IMR-90 (cell line): ENCODE measurements around the gene PDE11A. TPM values are rescaled to one million over a fixed set of nuclear protein-coding genes. Genes with fewer than 3 reads are reported as not detected.

Experiments used
- ATAC-seq: fragments of 200-7000 bp; cut with Tn5 transposase; 2 replicates; pipeline ENCODE4 v1.9.1; 2020; ENCODE audit warnings: low read depth, mild to moderate bottlenecking, moderate library complexity
- BruUV-seq: library from RNA; stranded (reverse); fragments of 400-500 nt; replicated peaks from 2 replicates; lab custom pipeline; 2021; lab: Mats Ljungman, UMichigan
- CTCF ChIA-PET: fragments of 300-600 bp; formaldehyde crosslinking; extraction: SDS; loops from one replicate; lab custom pipeline; 2021; ENCODE audit warnings: antibody characterized with exemption; lab: Yijun Ruan, JAX
- POLR2A ChIA-PET: fragments of 300-600 bp; sonication (Branson Sonifier 250); formaldehyde crosslinking; loops from one replicate; lab custom pipeline; 2022; ENCODE audit warnings: antibody characterized with exemption; ENCODE audit not compliant: unreplicated experiment; lab: Charles Lee
- DNase-seq: peaks from one replicate; pipeline ENCODE4 v3.0.0; 2013
- H2AFZ ChIP-seq: replicated peaks from 2 replicates; pipeline ENCODE3; 2013; ENCODE audit warnings: low read length, mild to moderate bottlenecking; ENCODE audit not compliant: poor library complexity
- H2AK5ac ChIP-seq: 2 replicates; pipeline ENCODE4 v1.6.1; 2013; ENCODE audit warnings: low read depth, low read length, inconsistent platforms
- H2AK9ac ChIP-seq: replicated peaks from 2 replicates; pipeline ENCODE3; 2013; ENCODE audit warnings: mild to moderate bottlenecking, low read depth, low read length, moderate library complexity; ENCODE audit not compliant: poor library complexity
- H2BK120ac ChIP-seq: 2 replicates; pipeline ENCODE4 v1.6.1; 2013; ENCODE audit warnings: low read depth, low read length, inconsistent platforms
- H2BK15ac ChIP-seq: 3 replicates; pipeline ENCODE4 v1.6.1; 2013; ENCODE audit warnings: low read depth, low read length, inconsistent platforms
- H2BK20ac ChIP-seq: 2 replicates; pipeline ENCODE4 v1.6.1; 2013; ENCODE audit warnings: low read depth, mild to moderate bottlenecking, inconsistent platforms, low read length, moderate library complexity
- H2BK5ac ChIP-seq: 2 replicates; pipeline ENCODE4 v1.6.1; 2013; ENCODE audit warnings: mild to moderate bottlenecking, low read depth, low read length, inconsistent platforms; ENCODE audit not compliant: poor library complexity, severe bottlenecking
- H3K14ac ChIP-seq: replicated peaks from 2 replicates; pipeline ENCODE4 v1.6.1; 2013; ENCODE audit warnings: low read depth, low read length, inconsistent platforms
- H3K18ac ChIP-seq: 2 replicates; pipeline ENCODE4 v1.6.1; 2013; ENCODE audit warnings: low read depth, low read length, control low read depth
- H3K23ac ChIP-seq: 2 replicates; pipeline ENCODE4 v1.6.1; 2013; ENCODE audit warnings: low read depth, low read length, inconsistent platforms
- H3K27ac ChIP-seq: 2 replicates; pipeline ENCODE4 v1.5.1; 2013; ENCODE audit warnings: mild to moderate bottlenecking, control low read depth, low read length; ENCODE audit not compliant: insufficient read depth
- H3K27me3 ChIP-seq: 2 replicates; pipeline ENCODE4 v1.6.1; 2013; ENCODE audit warnings: low read length; ENCODE audit not compliant: control insufficient read depth, insufficient read depth
- H3K36me3 ChIP-seq: 2 replicates; pipeline ENCODE4 v1.6.1; 2013; ENCODE audit warnings: low read length, mixed read lengths; ENCODE audit not compliant: control insufficient read depth, insufficient read depth
- H3K4ac ChIP-seq: 2 replicates; pipeline ENCODE4 v1.6.1; 2013; ENCODE audit warnings: low read depth, low read length, inconsistent platforms
- H3K4me1 ChIP-seq: 2 replicates; pipeline ENCODE4 v1.6.1; 2013; ENCODE audit warnings: low read length, mixed read lengths; ENCODE audit not compliant: control insufficient read depth, insufficient read depth
- H3K4me2 ChIP-seq: 2 replicates; pipeline ENCODE4 v1.6.1; 2013; ENCODE audit warnings: low read depth, mild to moderate bottlenecking, control low read depth, low read length, moderate library complexity
- H3K4me3 ChIP-seq: 2 replicates; pipeline ENCODE4 v1.5.1; 2013; ENCODE audit warnings: low read depth, mild to moderate bottlenecking, control low read depth, low read length, moderate library complexity; ENCODE audit not compliant: insufficient read depth
- H3K56ac ChIP-seq: 2 replicates; pipeline ENCODE4 v1.6.1; 2013; ENCODE audit warnings: low read length, inconsistent platforms; ENCODE audit not compliant: insufficient read depth; ENCODE audit errors: extremely low read depth
- H3K79me1 ChIP-seq, 2 experiments: 2 replicates each; pipeline ENCODE4 v1.6.1; 2013; ENCODE audit warnings: low read length in 2 of 2, inconsistent platforms in 1 of 2, low read depth in 1 of 2
- H3K9ac ChIP-seq: 2 replicates; pipeline ENCODE4 v1.6.1; 2013; ENCODE audit warnings: low read depth, low read length, control low read depth
- H3K9me1 ChIP-seq: 2 replicates; pipeline ENCODE4 v1.6.1; 2013; ENCODE audit warnings: low read length, inconsistent platforms; ENCODE audit not compliant: insufficient read depth
- H3K9me3 ChIP-seq: 2 replicates; pipeline ENCODE4 v1.6.1; 2013; ENCODE audit warnings: low read length; ENCODE audit not compliant: control insufficient read depth, insufficient read depth
- H4K20me1 ChIP-seq: 2 replicates; pipeline ENCODE4 v1.6.1; 2013; ENCODE audit warnings: low read length, inconsistent platforms; ENCODE audit not compliant: insufficient read depth
- H4K5ac ChIP-seq: 2 replicates; pipeline ENCODE4 v1.6.1; 2013; ENCODE audit warnings: mild to moderate bottlenecking, low read depth, low read length, control low read depth
- H4K8ac ChIP-seq, 2 experiments: 2 replicates each; pipeline ENCODE4 v1.6.1; 2013; ENCODE audit warnings: low read depth in 2 of 2, low read length in 2 of 2, control low read depth in 1 of 2, inconsistent platforms in 1 of 2
- H4K91ac ChIP-seq: 2 replicates; pipeline ENCODE4 v1.6.1; 2013; ENCODE audit warnings: low read depth, low read length, inconsistent platforms; ENCODE audit not compliant: insufficient read depth
- BHLHE40 ChIP-seq: fragments of 150-350 bp; IDR thresholded peaks from 2 replicates; pipeline ENCODE4 v1.6.1; 2016; ENCODE audit warnings: mild to moderate bottlenecking, low read depth, low read length
- CEBPB ChIP-seq: IDR thresholded peaks from 2 replicates; pipeline ENCODE4 v1.6.1; 2012; ENCODE audit warnings: low read depth, low read length, improper control_type of control experiment
- CHD1 ChIP-seq: IDR thresholded peaks from 2 replicates; pipeline ENCODE4 v1.6.1; 2012; ENCODE audit warnings: low read depth, low read length, improper control_type of control experiment
- FOS ChIP-seq: fragments of 150-350 bp; IDR thresholded peaks from 2 replicates; pipeline ENCODE4 v1.6.1; 2016; ENCODE audit warnings: low read depth, low read length
- MAFK ChIP-seq: IDR thresholded peaks from 2 replicates; pipeline ENCODE4 v1.6.1; 2012; ENCODE audit warnings: low read depth, low read length, improper control_type of control experiment
- MAZ ChIP-seq: IDR thresholded peaks from 2 replicates; pipeline ENCODE4 v1.6.1; 2012; ENCODE audit warnings: low read depth, mild to moderate bottlenecking, low read length, improper control_type of control experiment, moderate library complexity, borderline replicate concordance
- MXI1 ChIP-seq: IDR thresholded peaks from 2 replicates; pipeline ENCODE4 v1.6.1; 2012; ENCODE audit warnings: low read depth, mild to moderate bottlenecking, low read length, moderate library complexity, borderline replicate concordance
- NFE2L2 ChIP-seq: fragments of 150-350 bp; IDR thresholded peaks from 2 replicates; pipeline ENCODE4 v1.6.1; 2016; ENCODE audit warnings: low read depth, mild to moderate bottlenecking, low read length
- POLR2A ChIP-seq: IDR thresholded peaks from 2 replicates; pipeline ENCODE4 v1.6.1; 2012; ENCODE audit warnings: mild to moderate bottlenecking, low read depth, low read length
- RAD21 ChIP-seq: IDR thresholded peaks from 2 replicates; pipeline ENCODE4 v1.6.1; 2012; ENCODE audit warnings: low read length, improper control_type of control experiment
- RCOR1 ChIP-seq: IDR thresholded peaks from 2 replicates; pipeline ENCODE4 v1.6.1; 2012; ENCODE audit warnings: mild to moderate bottlenecking, low read length, improper control_type of control experiment; ENCODE audit not compliant: insufficient replicate concordance
- RFX5 ChIP-seq: IDR thresholded peaks from 2 replicates; pipeline ENCODE4 v1.8.0; 2012; ENCODE audit warnings: low read depth, mild to moderate bottlenecking, low read length, moderate library complexity
- SMC3 ChIP-seq: fragments of 150-350 bp; IDR thresholded peaks from 2 replicates; pipeline ENCODE4 v1.6.1; 2016; ENCODE audit warnings: low read depth, mild to moderate bottlenecking, antibody characterized with exemption, low read length, moderate library complexity
- WGBS, 2 experiments: methylation state at CpG; one replicate each; pipeline versions ENCODE4 v1.1.5 to v1.1.7; 2013; ENCODE audit warnings: missing lambda C conversion rate in 2 of 2; ENCODE audit not compliant: insufficient read length in 1 of 2; ENCODE audit errors: extremely low coverage in 2 of 2; 5-methylcytosine and 5-hydroxymethylcytosine counted together
- dilution Hi-C: fragments of 300-500 bp; cut with HindIII; formaldehyde crosslinking; loops from one replicate; pipeline ENCODE4 v1.14.3; 2018; ENCODE audit warnings: low sequenced_read_pairs; ENCODE audit not compliant: unreplicated experiment
- in situ Hi-C: fragments of 300-500 bp; cut with MboI; formaldehyde crosslinking; loops from 3 replicates; pipeline ENCODE4 v1.14.3; 2019; ENCODE audit warnings: low sequenced_read_pairs, inconsistent platforms, mixed read lengths
- intact Hi-C: fragments of 100-400 bp; cut with micrococcal nuclease; formaldehyde crosslinking; loops from 2 replicates; pipeline ENCODE4 v1.10.0; 2022
- polyA plus RNA-seq, 3 experiments: library from polyadenylated mRNA; depleted of rRNA; stranded (reverse); fragments of >200 nt; gene quantifications; 2 replicates each; pipeline ENCODE4 v1.2.3, GENCODE V29; 2012; ENCODE audit warnings: low replicate concordance in 1 of 3
- total RNA-seq: library from RNA; depleted of rRNA; stranded (reverse); fragments of >200 nt; gene quantifications from 2 replicates; pipeline ENCODE4 v1.2.3, GENCODE V29; 2012
- TF ChIP-seq, protein P1 (sequence below): conservative IDR thresholded peaks from 2 replicates; pipeline ENCODE4 v1.5.1; 2012; ENCODE audit warnings: mild to moderate bottlenecking, low read depth, low read length, improper control_type of control experiment
- TF ChIP-seq, protein P2 (sequence below): fragments of 150-350 bp; IDR thresholded peaks from 2 replicates; pipeline ENCODE4 v1.6.1; 2016; ENCODE audit warnings: low read depth, mild to moderate bottlenecking, low read length, moderate library complexity, borderline replicate concordance
- TF ChIP-seq, protein P3 (sequence below): fragments of 150-350 bp; IDR thresholded peaks from 2 replicates; pipeline ENCODE4 v1.6.1; 2017; ENCODE audit warnings: mild to moderate bottlenecking, antibody characterized with exemption, low read length, low read depth

PDE11A gene
- total and polyA plus RNA-seq, 2 of the 4 experiments (the other 2 are of a cell fraction), result 0.21 to 0.72 TPM

DNA sequence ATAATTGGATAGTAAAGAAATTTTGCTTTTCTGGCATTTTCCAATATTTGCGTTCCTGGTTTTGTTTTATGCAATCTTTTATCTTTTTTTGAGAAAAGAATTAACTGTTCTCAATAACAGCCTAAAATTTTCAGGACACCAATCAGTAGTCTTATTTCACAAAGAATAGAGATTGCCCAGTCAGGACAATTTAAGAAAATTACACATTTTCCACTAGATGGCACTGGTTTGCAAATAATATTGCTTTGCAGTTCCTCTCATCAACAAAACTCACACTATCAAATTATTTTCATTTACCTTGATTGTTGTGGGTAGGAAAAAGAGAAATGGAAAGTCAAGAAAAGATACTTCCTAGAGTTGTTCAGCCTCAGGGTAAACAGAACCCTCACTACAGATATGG, 37.2 kb upstream of the PDE11A start:
- H3K36me3 ChIP-seq, result no peaks in the 10 kb centered on the region
- DNase-seq, result peak; percentile 48
- H2AFZ ChIP-seq, result no peak overlapping the region
- no peak overlapping the region for H4K8ac ChIP-seq
- no peak overlapping the region for H3K23ac ChIP-seq
- dilution Hi-C loops, result no loop called here
- no peak overlapping the region for H2BK20ac ChIP-seq
- H4K20me1 ChIP-seq, result no peaks in the 10 kb centered on the region
- peaks cover 4 to 9% of the 10 kb centered on the region in 2 experiments; a peak in 3 of 4 replicates for H3K79me1 ChIP-seq
- peaks cover 6% of the 10 kb centered on the region for H3K9me1 ChIP-seq
- H3K4me3 ChIP-seq, result no peak overlapping the region
- no peak overlapping the region for H3K4ac ChIP-seq
- H2AK9ac ChIP-seq, result no peak overlapping the region
- no peak overlapping the region for H2BK15ac ChIP-seq
- ATAC-seq, result no peak
- no peak overlapping the region for H3K14ac ChIP-seq
- TF ChIP-seq RFX5, result no peak
- TF ChIP-seq, protein P1, sequence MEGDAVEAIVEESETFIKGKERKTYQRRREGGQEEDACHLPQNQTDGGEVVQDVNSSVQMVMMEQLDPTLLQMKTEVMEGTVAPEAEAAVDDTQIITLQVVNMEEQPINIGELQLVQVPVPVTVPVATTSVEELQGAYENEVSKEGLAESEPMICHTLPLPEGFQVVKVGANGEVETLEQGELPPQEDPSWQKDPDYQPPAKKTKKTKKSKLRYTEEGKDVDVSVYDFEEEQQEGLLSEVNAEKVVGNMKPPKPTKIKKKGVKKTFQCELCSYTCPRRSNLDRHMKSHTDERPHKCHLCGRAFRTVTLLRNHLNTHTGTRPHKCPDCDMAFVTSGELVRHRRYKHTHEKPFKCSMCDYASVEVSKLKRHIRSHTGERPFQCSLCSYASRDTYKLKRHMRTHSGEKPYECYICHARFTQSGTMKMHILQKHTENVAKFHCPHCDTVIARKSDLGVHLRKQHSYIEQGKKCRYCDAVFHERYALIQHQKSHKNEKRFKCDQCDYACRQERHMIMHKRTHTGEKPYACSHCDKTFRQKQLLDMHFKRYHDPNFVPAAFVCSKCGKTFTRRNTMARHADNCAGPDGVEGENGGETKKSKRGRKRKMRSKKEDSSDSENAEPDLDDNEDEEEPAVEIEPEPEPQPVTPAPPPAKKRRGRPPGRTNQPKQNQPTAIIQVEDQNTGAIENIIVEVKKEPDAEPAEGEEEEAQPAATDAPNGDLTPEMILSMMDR, result peak; percentile 68
- TF ChIP-seq MAFK, result peak; percentile 59
- TF ChIP-seq RAD21, result peak; percentile 50
- no peak for TF ChIP-seq CEBPB
- TF ChIP-seq POLR2A, result no peak
- TF ChIP-seq NFE2L2, result no peak
- no peak for TF ChIP-seq MXI1
- TF ChIP-seq, protein P2, sequence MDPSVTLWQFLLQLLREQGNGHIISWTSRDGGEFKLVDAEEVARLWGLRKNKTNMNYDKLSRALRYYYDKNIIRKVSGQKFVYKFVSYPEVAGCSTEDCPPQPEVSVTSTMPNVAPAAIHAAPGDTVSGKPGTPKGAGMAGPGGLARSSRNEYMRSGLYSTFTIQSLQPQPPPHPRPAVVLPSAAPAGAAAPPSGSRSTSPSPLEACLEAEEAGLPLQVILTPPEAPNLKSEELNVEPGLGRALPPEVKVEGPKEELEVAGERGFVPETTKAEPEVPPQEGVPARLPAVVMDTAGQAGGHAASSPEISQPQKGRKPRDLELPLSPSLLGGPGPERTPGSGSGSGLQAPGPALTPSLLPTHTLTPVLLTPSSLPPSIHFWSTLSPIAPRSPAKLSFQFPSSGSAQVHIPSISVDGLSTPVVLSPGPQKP, result no peak
- peak; percentile 44; the same call in 1 of the 2 replicates for TF ChIP-seq SMC3
- TF ChIP-seq RCOR1, result no peak
- no peak for TF ChIP-seq MAZ
- no peak for TF ChIP-seq CHD1
- TF ChIP-seq FOS, result no peak
- TF ChIP-seq, protein P3, sequence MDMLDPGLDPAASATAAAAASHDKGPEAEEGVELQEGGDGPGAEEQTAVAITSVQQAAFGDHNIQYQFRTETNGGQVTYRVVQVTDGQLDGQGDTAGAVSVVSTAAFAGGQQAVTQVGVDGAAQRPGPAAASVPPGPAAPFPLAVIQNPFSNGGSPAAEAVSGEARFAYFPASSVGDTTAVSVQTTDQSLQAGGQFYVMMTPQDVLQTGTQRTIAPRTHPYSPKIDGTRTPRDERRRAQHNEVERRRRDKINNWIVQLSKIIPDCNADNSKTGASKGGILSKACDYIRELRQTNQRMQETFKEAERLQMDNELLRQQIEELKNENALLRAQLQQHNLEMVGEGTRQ, result no peak
- TF ChIP-seq BHLHE40, result no peak
- no peak overlapping the region for H2BK5ac ChIP-seq
- no peak overlapping the region for H4K5ac ChIP-seq
- in situ Hi-C loops, result no loop called here
- no peak overlapping the region for H3K18ac ChIP-seq
- no peak overlapping the region for H3K27ac ChIP-seq
- ChIA-PET POLR2A (no interaction called here), CTCF (no interaction called here)
- no peak overlapping the region for H3K4me2 ChIP-seq
- no peak overlapping the region for H3K9ac ChIP-seq
- no peaks in the 10 kb centered on the region for H3K27me3 ChIP-seq
- no TSS peak for BruUV-seq
- no peaks in the 10 kb centered on the region for H3K9me3 ChIP-seq
- no peak overlapping the region for H2AK5ac ChIP-seq
- WGBS, 2 experiments, result no CpG with 5 or more reads among the region's 1 CpG
- no peak overlapping the region for H2BK120ac ChIP-seq
- intact Hi-C loops, result loop anchor here (5.0 to 10.0 kb wide), 3 partner anchors 82 to 805 kb away; partner anchors contain the start of gene OSBPL6
- H3K4me1 ChIP-seq, result peaks cover 1% of the 10 kb centered on the region
- no peak overlapping the region for H4K91ac ChIP-seq
- no peak overlapping the region for H3K56ac ChIP-seq
